HG03039 (cell line): ENCODE data around the gene RARB.

Source experiments
- ATAC-seq: cut with Tn5 transposase; IDR thresholded peaks from one replicate; pipeline ENCODE4 v1.9.1; 2021; ENCODE audit warnings: mild to moderate bottlenecking, moderate library complexity; ENCODE audit not compliant: unreplicated experiment

Gene RARB

DNA sequence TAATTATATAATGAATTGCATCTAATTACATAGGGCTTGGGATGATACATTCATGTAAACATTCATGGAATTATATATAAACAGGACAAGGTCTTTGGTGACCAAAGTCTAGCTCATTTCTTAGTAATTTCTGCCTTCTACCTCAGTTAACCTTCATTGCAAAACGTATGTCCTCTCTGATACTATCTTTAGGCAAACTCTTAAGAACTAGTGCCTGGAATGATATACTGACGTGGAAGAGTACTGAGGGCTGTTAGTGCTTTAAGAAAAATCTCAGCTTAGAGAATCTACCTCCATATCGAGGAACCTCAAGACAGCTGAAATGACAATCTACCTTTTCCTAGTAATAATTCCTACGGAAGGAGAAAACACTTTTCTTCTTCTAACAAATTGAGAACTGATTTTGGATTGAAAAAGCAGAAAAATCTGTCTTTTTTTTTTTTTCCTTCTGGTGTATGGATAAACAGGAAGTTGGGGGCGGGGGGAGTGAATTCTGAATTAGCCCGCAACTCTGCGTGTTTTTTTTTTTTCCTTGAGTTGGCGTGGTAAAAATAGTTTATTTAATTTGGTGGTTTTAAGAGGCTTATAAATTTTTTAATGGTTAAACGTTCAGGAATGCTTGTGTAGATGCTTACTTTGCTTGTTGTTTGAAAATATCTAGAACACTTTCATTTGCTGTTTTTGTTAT lies 43.2 kb downstream of the RARB start:
- no peak for ATAC-seq

- no peak for ATAC-seq
Observed at GRCh38 chr3:25472153-25472552, 44.1 kb downstream of the RARB start.

DNA sequence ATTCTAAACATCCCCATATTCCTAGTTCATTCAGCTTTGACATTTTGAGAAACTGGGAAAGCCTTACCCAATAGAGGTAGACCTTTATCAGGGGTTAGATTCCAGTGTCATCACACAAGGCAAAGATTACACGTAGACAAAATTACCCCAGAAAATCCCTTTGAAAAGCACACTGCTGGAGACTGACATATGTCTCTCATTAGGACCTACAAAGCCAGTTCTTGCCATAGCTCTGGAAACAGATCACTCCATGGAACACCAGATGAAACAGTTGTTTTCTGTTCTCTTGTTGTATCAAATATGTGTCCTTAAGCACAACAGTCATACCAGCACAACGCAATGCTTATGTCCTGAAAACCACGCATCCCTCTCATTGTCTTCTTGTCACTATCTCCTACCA lies 44.7 kb downstream of the RARB start:
- ATAC-seq, result no peak

DNA sequence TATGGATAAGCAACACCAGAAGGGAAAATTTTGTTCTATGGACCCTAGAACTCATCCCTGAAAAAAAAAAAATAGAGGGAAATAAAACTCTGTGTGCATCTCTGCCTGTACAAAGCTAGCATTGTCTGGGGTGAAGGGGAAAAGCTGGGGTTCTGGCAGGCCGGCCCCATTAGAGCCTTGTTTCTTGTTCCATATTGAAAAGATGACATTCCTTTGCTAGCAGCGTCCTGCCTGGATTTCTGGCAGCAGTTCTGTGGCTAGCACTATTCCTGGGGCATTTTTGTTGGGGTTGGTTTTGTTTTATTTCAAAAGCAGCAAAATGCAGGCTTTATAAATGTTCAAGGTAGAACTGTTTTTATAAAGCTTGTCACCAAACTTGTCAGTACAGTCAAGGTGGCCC lies 45.2 kb downstream of the RARB start:
- ATAC-seq, result no peak

DNA sequence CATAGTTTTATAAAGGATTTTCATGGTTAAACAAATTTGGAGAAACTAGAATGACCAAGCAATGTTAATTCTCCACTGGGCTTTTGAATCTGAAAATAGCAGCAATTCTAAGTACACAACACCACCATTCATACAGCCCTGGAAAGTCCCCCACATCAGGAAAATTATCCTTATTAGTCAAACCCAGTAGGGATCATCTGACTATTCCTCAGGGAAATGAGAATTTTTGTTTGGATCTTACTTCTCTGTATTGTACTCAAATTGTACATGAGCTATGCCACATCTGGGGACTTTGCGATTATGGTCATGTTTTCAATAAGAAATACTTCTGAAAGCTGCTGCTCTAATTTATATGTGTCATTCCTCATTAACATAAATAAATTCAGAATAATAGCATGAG lies 46.0 kb downstream of the RARB start:
- ATAC-seq, result no peak

DNA sequence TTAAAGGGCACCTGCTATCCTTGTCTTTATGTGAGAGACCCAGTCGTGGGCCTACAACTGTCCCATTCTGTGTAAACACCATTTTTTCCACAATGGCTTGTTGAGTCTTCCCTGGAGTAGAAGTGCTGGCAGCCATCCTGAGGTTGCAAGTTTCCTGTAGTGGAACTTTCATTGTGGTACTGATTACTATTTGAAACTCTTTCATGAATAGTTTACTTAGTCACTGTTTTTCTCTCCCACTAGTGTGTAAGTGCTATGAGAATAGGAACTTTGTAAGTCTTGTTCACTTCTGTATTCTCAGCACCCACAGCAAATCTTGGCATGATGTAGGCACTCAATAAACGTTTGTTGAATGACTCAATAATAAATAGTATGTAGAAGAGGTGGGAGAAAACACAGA lies 48.6 kb downstream of the RARB start:
- no peak for ATAC-seq

GRCh38 chr3:25478211-25478757 lies 50.2 kb downstream of the RARB start:
- ATAC-seq, result no peak

DNA sequence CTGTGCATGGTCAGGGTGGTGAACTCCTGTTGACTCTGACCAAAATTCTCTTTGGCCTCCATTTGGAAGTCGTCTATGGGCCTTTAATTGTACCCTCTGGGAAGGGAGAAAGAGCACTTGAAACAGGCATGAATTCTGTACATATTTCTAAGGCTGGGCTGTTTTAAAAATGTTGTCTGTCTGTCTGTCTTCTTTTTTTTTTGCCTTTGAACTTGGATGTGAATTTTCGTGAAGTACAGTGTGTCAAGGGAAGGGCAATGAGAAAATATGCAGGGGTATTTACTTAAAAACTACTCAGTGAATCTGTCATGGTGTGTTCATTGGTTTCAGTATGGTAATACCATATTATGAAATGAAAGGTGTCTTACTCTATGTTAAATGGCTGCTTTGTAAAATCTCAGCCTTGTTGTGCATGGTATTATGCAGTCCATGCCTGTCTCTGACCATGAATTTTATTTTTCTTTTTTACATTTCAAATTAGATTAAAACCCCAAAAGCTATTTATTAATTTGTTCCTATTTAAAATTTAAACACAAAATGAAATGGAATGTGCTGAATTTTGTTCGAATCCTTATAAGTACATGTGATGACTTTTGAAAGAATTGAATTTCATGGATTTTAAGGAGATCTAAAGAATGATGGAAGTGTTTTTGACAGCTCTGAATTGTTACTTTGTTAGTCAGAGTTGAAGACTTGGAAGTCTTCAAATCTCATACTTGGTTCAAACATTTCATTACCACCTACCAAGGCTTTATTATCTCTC lies 51.1 kb downstream of the RARB start:
- ATAC-seq, result no peak

DNA sequence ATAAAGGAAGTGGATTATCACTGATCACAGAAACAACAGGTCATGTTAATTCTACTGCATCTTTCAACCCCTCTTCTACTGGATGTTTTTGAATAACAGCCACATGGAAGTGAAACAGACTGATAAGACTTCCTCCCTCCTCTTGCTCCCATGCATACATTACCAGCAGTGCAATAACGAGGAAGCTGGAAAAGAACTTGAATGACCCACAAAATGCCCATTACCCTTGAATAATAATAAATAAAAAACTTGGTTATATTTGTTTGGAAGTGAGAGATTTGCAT lies 51.6 kb downstream of the RARB start:
- no peak for ATAC-seq

DNA sequence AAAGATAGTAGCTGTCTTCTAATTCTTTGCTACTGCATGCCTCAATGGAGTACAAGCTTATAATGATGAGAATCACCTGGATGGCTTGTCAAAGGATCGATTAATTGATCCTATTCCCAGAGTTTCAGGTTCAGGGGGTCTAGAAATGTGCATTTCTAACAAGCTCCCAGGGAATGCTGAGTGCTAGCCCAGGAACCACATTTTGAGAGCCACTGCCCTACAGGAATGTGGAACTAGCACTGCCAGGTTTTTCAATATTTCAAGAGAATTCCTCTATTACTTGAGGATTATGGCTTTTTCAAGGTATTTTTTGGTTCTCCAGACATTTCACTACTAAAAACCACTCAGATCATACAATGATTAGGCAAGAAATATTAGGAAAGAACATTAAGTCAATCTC lies 52.7 kb downstream of the RARB start:
- ATAC-seq, result no peak

DNA sequence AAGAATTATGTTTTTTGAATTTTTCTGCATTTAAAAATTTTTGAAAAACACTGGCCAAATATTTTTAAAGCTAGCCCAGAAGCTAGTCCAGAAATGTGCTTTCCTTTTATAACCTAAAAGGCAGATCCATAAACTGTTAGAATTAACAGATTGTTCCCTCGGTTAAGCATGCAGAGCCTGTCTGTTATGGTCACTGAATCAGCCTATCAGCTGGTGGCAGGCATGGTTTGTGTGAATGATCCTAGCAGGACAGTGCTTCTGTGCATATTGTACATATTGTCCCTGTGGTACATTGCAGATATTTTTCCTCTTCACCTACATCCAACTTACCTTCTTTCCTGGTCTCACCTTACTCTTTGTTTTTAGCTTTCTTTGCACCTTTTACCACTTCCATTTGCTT lies 53.3 kb downstream of the RARB start:
- no peak for ATAC-seq

DNA sequence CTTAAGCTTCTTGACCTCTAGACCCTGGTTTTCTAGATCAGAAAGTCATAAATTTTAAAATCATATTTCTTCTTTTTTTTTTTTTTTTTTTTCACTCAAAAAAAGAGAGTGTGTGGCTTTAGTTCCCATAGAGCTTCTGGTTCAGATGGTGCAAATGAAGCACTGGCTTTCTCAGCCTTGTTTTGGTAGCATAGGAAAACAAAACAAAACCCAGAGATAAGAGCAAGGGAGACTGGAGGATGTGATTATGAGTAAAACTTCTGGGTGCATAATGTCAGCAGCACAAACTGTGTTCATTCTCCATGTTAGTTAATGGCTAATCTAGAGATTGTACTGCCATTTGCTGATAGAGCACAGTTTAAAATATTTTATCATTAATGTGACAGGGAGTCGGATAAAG lies 55.4 kb downstream of the RARB start:
- ATAC-seq, result no peak

DNA sequence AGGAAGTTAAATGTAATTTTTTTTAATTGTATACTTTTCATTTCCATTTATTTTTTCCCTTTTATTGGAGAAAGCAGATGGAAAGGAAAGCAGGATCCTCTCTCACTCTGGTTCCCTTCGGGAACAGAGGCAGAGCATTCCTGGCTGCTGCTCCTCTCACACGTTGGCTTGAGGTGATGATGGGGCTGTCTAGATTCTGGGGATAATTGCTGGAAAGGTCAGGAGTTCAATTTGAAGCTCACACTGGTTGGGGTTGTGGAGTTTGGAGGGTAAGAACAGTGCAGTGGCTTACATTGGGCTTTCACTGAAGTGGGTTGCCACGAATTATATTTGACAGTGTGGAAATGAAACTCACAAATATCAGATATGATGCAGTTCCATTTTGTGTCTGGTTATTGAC lies 57.6 kb downstream of the RARB start:
- ATAC-seq, result no peak

DNA sequence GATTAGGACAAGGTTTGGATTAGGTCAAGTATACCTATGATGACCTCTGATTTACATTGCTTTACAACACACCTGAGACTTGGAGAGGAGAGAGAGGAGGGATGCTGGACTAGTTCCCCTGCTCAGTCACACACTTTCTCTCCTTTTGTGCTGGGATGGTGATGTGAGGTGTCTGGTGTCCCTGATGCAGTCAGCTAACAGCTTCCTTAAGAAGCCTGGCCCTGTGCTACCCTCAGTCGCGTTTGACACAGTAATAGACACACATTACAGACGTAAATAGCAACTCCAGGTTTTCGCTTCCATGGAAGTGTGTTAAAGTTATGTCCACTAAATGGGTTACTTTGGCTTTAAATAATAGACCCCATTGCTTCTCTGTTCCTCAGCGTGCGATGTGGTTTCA lies 58.9 kb downstream of the RARB start:
- ATAC-seq, result no peak

- no peak for ATAC-seq
Observed at GRCh38 chr3:25489858-25490593, 62.0 kb downstream of the RARB start.

DNA sequence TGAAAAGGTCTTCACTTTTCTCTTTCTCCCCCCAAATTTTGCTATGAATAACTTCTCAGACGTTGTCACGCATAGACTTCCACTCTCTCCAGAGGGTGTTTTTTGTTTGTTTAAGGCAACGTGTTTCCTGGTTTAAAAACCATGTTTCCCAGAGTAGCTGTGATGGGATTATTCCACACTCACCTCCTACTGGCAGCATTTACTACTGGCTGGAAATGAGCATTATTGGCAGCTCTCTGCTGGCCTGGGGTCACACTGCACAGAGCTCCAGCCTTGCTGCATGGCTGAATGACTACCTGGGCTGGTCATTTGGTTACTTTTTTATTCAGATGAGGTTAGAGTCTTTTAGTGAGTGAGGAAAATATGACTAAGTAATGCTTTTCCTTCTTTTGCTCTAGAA lies 65.2 kb downstream of the RARB start:
- no peak for ATAC-seq

- ATAC-seq, result no peak
Observed at GRCh38 chr3:25493786-25494185, 65.7 kb downstream of the RARB start.

DNA sequence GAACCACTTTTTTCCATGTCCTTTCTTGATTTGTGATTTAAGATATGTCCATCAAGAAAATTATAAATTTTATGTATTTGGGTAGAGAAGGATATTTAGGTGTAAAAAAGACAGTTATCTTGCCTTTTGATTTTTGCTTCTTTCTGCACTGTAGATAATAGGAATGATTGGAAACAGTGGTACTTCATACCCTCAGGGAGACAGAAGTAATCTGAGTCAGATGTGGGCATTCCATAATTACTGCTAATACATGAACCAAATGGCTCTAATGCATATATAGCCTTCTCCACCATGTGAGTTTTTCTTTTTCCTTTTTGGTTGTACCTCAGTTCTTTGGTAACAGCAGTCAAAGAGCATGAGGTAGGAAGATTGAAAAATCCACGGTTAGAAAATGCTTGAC lies 67.2 kb downstream of the RARB start:
- ATAC-seq, result no peak

DNA sequence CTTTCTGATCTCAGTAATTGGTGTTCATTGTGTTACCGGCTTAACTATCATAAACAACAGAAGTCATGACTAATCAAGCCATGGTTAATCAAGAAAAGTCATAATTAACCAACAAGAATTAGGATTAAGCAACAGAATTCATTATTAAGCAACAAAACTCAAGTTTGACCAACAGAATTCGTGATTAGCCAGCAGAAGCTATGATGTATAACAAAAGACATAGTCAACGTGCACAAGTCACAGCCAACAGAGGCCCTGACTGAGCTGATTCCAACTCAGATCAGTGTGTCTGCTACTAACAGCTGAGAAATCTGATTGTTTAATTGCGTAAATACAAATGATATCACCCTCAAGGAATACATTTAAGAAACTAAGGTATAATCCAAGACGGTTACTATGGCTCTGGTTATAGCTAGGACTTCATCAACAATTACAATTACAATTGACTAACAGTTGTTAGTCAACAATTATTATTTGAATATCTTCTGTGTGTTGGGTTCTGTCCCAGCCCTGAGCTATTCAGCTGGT lies 67.7 kb downstream of the RARB start:
- no peak for ATAC-seq

- no peak for ATAC-seq
Observed at GRCh38 chr3:25497096-25497495, 69.0 kb downstream of the RARB start.

DNA sequence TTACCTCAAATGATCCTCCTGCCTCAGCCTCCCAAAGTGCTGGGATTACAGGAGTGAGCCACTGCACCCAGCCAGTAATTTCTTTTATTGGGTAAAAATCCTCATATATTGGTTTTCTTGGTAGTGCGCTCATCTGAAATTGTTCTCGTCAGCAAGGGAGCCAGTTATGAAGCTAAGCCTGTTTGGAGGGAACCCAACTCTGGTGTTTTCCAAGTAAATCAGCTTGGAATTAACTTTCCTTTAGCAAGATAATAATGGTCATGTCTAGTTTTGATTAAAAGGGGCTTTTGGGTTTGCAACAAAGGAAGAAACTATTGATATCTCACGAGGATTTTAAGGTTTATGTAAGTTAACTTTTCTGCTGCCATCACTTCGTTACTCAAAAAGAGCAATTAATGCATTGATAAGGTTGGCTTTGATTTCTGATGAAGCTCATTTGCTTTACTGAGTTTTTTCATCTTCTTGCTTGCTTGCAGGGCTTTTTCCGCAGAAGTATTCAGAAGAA lies 72.7 kb downstream of the RARB start:
- no peak for ATAC-seq

DNA sequence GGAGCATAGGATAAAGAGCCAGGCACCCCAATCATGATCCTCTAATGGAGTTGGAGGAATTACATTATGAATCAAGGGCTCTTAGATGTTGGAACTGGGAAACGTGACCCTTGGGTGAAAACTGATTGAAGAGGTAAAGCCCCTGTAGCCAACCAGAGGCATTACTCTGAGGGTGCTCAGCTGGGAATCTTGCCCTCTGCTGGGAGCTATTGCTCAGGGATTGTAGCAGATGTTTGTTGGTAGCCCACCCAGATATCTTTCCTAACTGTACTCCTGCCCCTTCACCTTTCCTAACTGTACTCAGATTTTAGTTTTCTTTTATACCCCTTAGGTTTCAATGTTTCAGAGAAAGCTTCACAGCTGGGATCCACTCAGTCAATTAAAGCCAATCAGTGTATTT lies 74.2 kb downstream of the RARB start:
- no peak for ATAC-seq
